GM18502 (cell line): ENCODE data around the gene COL4A4.

Source experiments
- ATAC-seq: cut with Tn5 transposase; IDR thresholded peaks from one replicate; pipeline ENCODE4 v1.9.1; 2021; ENCODE audit warnings: mild to moderate bottlenecking; ENCODE audit not compliant: unreplicated experiment, poor library complexity

The COL4A4 gene

DNA sequence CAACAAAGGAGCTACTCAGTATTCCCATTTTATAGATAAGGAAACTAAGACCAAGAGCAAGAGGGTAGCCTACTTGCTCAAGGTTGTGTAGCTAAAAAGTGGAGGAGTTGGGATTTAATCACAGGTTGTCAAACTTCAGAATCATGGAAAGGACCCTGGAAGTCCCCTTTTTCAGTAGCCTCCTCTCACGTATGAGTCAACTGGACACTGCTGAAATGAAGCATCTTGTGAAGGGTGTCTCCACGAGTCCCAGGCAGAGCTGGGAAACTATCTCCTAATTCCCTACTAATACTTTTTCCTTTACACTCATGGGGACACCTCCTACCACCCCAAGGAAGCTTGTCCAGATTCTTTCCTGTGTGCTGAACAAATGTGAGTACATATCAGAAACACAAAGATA, 172.3 kb downstream of the COL4A4 start:
- no peak for ATAC-seq

DNA sequence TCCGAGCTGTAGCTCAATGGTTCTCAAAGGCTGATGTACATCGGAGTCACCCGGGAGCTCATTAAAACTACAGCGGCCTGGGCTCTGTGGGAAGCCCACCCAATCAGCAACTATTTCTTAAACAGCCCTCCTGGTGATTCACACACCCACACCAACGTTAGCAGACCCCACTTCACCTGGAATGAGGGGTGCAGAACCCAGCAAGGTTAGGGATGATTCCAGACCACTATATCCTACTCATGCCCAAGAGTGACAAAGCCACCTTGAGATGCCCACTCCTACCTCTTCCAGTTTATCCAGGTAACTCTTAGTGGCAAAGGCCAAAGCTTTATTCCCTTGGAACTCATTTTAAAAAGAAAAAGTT, 178.4 kb downstream of the COL4A4 start:
- no peak for ATAC-seq

DNA sequence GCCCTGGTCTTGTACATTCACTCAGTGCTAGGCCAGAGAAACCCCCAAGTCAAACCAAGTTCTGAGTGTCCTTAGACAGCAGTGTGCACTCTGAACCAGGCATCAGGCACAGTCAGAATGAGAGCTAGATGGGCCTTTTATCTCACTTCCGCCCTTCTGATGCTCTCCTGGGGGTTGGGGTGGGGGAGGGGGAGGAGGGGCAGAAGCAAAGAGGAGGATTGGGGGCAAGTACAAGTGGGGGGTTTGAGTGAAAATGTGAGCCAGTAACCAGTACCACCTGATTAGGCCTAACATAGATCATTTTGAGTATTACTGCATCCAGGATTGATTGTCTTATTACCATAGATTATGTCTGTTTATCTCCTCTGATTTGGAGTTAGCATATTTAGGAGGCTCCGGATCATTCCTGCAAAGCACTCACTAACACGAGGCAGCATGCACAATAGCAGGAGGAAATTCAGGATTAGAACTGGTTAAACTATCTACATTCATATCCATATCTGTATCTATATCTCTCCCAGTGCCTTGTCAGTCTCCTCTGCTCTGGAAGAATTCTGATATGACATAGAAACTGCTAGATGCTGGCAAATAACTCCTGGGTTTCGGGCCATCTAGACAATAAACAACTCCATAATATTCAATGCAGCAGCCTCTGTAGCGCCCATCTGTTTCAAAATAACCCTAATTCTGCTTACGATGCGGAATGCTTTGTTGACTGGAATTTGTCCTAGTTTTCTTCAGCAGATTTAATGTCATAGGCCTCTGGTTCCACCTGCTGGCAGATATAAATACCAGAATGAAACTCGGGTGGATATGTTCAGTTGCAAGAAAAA, 179.0 kb downstream of the COL4A4 start:
- peak; percentile 99 for ATAC-seq

DNA sequence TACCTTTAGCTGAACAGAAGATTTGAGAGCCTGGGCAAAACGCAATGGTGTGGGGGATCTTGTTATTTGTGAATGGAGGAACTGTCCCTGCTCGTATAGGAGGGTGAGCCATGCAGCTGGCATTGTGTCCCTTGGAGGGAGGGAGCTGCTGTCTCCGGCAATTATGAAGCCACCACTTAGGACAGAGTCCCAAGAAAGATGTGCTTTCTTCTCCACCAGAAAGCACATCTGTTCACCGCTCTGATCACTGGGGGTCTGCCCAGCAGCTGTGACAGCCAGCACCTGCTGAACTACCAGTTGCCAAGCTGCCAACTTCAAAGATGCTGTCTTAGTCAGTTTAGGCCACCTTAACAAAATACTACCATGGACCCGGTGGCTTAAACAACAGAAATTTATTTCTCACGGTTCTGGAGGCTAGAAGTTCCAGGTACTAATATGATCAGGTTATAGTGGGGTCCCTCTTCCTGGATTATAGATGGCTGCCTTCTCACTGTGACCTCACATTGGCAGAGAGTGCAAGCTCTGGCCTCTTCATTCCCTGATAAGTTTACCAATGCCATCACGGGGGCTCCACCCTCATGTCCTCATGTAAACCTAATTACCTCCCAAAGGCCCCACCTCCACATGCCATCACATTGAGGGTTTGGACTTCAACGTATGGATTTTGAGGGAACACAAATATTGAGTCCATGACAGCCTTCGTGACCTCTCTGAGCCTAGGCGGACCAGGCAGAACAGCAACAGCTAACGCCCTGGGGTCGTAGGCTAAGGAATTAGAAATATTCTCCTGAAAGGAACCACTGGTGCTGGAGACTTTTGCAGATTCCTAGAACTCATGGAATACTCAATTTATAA, 179.9 kb downstream of the COL4A4 start:
- ATAC-seq, result no peak

DNA sequence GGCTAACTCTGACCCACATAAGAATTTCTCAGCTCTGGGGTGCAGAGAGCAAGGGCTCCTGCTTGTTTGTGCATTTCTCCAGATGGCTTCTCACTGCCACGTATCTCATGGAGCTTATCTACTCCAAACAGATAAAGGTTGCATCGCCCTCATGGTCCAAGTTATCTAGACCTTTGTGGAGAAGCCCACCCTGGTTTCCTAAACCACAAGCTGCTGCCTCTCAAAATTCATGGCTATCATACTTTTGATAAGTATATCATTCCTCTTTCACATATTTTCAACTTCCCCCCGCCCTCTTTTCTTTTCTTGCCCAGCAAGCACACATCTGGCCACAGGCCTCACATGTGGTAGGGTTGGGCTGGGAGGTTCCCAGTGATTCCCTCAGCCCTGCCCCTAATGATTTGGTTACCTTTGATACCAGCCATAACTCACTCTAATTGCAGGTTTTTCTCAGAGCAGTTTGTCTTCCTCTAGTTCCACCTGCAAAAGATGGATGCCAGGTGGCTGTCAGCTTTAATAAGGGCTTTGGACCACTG, 182.1 kb downstream of the COL4A4 start:
- ATAC-seq, result no peak

DNA sequence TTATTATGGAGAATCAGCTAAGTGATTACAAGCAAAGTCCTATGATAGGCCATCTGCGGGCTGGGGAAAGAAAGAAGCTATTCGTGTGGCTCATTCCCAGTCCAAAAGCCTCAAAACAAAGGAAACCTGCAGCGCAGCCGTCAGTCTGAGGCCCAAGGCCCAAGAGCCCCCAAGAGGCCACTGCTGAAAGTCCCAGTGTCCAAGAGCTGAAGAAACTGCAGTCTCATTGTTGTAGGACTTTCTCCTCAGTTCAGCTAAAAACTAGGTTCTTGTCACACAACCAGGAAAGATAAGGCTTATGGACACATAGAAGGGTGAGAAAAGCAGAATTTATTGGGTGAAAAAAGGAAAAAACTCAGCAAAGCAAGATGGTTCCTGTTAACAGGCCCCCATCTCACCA, 185.0 kb downstream of the COL4A4 start:
- no peak for ATAC-seq

DNA sequence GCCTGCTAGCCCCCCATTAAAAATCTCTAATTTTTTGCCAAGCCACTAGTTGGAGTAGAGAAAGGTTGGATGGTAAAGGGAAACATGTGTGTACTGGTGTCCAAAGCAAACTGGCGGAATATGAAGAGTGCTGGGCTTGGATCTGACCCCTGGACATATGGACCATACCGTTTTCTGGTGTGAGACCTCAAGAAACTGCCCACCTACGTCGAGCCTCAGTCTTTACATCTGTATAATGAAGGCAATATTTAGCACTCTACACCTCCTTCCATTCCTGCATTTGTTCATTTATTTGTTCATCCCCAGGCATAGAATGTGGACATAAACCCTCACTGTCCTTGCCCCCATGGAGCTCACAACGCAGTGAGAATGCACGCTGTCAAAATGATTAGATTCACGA, 185.7 kb downstream of the COL4A4 start:
- no peak for ATAC-seq

DNA sequence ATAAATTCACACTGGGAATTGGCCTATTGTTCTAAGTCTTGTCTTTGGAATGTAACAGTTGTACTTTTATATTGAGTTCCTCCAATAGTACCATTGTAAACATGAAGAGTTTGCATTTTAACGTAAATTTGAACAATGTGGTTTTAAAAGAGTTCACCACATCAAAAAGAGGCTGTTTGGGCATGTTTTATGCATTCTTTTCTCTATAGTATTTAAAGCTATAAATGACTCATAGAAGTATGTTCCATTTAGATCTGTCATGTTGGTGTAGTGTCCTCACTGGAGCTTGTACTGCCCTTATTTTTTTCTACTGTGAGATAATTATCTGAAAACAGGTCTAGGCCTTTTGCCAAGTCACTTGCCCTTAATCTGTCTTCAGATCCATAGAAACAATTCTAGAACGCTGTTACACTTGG, 186.2 kb downstream of the COL4A4 start:
- ATAC-seq, result no peak

DNA sequence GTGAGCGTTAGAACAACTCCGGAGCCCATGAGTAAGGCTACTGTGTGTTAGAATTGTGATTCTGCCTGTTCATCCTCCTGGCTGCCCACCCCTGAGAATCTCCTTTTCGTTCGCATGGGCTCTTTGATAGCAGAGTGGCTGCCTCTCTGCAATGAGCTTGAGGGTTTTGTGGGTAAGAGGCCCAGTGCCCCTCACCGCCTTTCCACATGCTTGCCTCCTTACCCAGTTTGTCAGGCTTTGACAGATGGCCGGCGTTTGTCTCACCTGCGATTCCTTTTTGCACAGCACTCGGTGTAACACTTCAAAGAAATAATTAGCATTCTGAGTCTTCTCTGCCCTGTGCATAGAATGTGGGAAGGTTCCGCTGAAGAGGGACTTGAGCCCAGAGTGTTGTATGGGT, 190.2 kb downstream of the COL4A4 start:
- no peak for ATAC-seq

DNA sequence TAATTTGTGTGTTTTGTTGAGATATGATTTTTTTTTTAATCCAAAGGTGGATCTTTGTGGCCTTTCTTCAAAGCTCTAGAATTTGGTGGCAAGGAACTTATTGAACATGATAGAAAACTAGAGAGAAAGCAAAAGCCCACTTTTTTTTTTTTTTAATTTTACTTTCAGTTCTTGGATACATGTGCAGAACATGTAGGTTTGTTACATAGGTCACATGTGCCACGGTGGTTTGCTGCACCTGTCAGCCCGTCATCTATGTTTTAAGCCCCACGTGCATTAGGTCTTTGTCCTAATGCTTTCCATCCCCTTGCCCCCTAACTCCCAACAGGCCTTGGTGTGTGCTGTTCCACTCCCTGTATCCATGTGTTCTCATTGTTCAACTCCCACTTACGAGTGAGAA, 192.2 kb downstream of the COL4A4 start:
- peak; percentile 46 for ATAC-seq

DNA sequence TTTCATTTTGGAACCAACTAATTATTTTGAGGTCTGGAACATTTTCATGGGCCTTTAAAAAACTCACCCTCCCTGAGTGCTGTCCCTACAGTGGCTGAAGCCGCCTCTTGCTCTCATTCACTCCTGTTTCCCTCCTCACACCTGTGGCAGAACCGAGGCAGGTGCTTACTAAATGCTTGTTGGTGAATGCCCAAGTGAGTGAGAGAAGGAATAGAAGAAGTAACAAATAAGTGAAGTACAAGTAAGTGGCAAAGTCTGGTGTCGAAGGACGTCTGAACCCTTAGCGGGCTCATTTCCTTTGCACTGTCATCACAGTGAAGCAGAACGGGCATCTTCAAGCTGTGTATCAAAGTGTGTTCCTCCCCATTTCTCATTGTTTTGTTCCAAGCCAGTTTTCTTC, 192.9 kb downstream of the COL4A4 start:
- ATAC-seq, result peak; percentile 64

DNA sequence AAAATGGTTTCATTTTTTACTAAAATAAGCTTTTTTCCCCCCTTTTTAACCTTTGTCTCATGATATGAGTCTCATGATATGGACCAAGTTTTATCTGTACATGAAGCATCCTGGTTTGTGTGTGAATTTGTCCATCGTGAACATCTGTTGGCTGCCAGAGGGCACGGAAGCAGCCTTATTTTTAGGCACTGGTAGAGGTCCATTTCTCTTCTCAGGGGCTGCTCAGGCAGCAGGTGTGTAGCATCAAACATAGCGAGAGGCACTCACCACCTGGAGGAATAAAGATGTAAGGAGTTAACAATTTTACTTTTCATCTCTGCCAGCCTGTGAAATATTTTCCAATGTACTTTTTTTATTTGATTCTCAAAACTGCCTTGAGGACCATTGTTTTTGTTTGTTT, 193.6 kb downstream of the COL4A4 start:
- peak; percentile 52 for ATAC-seq

DNA sequence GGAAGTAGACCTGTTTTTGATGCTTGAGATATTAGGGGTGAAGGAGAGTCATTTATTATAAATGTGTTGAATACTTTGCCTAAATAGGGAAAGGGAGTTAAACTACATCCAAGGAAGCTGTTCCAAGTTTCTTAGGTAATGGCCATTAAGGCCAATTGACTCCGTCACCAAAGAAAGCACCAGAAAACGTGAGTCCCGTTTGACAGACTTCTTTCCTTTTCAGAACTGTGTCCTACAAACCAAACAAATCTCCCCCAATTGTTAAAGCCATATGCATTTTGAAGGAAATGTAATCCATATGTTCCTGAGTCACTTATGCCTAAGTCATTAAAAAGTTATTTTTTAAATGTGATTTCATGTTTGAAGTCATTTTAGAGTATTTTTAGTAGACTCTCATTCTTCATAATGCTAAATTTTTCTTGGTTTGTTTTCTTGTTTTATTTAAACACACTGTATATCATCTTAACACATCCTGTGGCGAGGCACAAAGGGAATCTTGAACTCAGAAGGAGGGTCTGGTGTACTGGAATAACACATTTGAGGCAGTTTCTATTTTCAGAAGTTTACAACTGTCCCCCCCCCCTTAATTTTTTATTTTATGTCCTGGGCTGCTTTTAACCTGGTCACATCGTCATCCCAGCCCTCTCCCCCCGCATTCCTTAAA, 194.5 kb downstream of the COL4A4 start:
- no peak for ATAC-seq

DNA sequence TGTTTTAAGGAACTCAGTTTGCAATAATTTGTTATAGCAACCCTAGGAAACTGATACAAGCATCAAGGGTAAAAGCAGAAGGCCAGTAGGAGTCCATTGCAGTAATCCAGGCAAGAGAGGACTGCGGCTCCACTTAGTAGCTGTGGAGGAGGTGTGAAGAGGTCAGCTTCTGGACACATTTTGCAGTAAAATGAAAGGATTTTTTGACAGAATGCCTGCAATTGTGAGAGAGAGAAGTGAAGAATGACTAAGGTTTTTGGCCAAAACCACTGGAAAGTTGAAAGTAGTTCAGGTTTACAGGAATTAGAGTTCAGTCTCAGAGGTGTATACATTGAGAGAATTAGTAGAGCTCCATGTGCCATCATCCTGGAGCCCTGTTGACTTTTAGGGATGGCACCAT, 198.6 kb downstream of the COL4A4 start:
- ATAC-seq, result no peak

DNA sequence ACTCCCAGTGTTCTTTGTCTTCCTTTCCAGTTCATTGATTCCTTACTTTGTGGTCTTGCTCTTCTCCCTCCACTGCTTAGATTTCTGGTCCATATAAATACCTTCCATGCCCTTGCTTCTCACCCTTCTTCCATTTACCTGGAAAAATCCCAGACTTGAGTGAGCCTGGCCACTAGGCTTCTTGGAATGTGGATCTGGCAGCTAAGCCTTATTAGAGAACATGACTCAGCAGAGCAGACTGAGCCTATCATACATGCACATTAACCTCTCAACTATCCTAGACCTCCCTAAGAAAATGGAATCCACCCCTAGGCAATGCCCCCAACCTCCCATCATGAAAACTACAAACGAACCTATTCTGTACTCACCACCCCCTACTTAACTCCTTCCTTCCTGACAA, 200.5 kb downstream of the COL4A4 start:
- ATAC-seq, result no peak

DNA sequence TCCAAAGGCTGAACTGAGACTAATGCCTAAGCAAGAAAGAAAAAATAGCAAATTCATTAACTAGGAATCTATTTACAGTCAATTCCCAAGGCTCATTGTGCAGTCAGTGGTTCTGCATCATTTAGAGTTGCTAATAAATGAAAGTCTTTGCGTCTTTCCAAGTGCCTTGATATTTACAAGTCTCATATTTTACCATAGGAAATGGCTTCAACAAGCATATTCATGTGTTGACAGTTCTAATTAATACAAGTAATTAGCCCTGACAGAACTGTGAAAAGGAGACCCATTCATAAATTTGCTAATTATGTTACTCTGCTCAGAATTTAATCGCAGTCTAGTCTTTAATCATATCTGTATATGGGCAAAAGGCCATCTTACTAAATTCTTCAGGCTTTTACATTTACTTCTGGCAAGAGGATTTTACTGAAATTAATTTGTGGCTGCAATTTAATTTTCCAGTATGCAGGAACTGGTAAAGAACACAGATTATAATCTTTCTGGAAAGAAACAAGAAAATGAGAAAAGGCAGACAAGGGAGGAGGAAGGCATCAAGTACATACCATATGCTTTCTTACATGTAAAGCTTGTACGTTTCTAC, 201.7 kb downstream of the COL4A4 start:
- no peak for ATAC-seq

DNA sequence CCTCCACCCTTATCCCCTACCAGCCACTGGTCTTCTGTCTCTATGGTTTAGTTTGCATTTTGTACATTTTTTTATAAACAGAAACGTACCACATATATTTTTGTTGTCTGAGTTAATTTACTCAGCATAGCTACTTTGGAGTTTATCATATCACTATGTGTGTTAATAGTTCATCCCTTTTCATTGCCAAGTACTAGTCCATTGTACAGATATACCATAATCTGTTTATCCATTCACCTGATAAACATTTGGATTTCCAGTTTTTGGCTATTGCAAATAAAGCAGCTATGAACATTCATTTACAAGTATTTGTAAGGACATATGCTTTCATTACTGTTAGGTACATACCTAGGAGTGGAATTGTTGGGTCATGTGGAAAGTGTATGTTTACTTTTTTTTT, 204.6 kb downstream of the COL4A4 start:
- no peak for ATAC-seq

DNA sequence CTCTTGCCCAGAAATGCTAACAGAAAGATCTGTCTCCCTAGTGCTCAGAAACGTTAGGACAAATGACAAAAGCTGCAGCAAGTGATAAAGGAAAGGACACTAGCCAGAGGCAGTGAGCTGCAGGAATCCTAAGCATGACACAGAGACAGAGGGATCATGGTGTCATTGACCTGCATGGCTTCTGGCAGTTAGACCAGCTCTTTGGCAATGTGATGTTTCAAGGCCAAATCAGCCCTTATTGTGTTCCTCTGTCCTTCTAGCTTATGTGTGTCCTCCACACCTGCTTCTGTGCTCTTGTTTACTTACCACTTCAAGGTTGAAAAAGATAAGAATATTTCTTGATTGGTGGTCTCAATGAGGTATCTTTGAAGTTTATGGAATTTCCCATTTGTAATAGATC, 207.3 kb downstream of the COL4A4 start:
- ATAC-seq, result no peak

DNA sequence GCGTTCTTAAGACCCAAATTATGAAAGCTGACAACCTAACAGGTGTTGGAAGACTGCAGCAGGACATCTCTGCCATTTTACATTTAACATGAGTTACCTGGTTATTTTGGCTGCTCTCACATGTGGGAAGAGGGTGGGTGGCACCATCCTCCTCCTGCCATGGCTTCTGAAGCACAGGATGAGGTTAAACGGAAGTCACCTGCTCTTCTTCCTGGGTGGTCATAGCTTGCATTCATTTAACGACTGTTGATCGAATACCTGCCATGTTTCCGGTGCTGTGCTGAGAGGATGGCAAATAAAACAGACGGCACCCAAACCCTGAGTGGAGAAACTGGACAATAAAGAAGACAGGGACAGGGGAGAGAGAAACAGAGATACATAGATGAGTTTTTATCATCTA, 210.2 kb downstream of the COL4A4 start:
- ATAC-seq, result no peak

DNA sequence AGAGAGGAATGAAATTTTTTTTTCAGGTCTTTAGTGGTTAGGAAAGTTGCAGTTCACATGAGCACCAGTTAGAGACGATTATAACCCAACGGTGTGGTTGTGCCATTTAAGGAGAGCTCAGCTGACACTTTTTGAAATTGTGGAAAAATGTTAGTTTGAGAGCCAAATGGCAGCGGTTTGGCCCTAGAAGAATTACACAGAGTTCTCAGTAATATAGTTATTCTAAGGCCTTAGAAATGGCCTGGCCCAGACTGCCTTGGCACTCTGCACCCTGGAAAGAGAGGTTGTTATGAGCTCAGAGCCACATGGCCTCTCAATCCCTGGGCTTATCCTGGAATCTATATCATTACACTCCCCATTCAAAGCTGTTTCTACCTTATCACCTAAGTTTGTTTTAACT, 210.8 kb downstream of the COL4A4 start:
- ATAC-seq, result no peak
